GM12891 (cell line): ENCODE data around the gene GPR152.

Source experiments
- PAX5 ChIP-seq: IDR thresholded peaks from 2 replicates; pipeline ENCODE4 v1.6.1; 2011; ENCODE audit warnings: low read length, moderate library complexity, mild to moderate bottlenecking; ENCODE audit not compliant: insufficient read depth, severe bottlenecking
- POLR2A ChIP-seq: IDR thresholded peaks from 2 replicates; pipeline ENCODE4 v1.6.1; 2011; ENCODE audit warnings: low read depth, low read length, control low read depth
- POLR2AphosphoS5 ChIP-seq: IDR thresholded peaks from 2 replicates; pipeline ENCODE4 v1.6.1; 2011; ENCODE audit warnings: low read depth, low read length, control low read depth
- SPI1 ChIP-seq: IDR thresholded peaks from 2 replicates; pipeline ENCODE4 v1.6.1; 2011; ENCODE audit warnings: low read depth, low read length, control low read depth
- TAF1 ChIP-seq: IDR thresholded peaks from 2 replicates; pipeline ENCODE4 v1.6.1; 2011; ENCODE audit warnings: low read depth, low read length, control low read depth

GRCh38 chr11:67405196-67405567 is 47.3 kb downstream of the GPR152 start:
- TF ChIP-seq POLR2AphosphoS5, result no peak
- TF ChIP-seq POLR2A, result no peak
- no peak for TF ChIP-seq SPI1
- no peak for TF ChIP-seq TAF1
- no peak for TF ChIP-seq PAX5
